WTC11 (cell line): Measurements from ENCODE around the gene TRAIP. TPM values are rescaled to one million over a fixed set of nuclear protein-coding genes. Genes with fewer than 3 reads are reported as not detected.

Experiments used
- ATAC-seq: fragments of 200-7000 bp; cut with Tn5 transposase; 2 replicates; pipeline ENCODE4 v1.10.0; 2021; ENCODE audit warnings: mild to moderate bottlenecking, moderate library complexity
- CTCF ChIA-PET: fragments of 300-600 bp; sonication (Branson Sonifier 250); formaldehyde crosslinking; loops from one replicate; lab custom pipeline; 2021; ENCODE audit warnings: antibody characterized with exemption; lab: Charles Lee
- POLR2A ChIA-PET: fragments of 350-600 bp; sonication (Branson Sonifier 250); formaldehyde crosslinking; loops from one replicate; lab custom pipeline; 2021; ENCODE audit warnings: antibody characterized with exemption; lab: Charles Lee
- DNase-seq: peaks from one replicate; pipeline ENCODE4 v3.0.0; 2021; ENCODE audit warnings: low spot score
- H3K27ac Mint-ChIP-seq: 2 replicates; pipeline ENCODE4 v1.8.0; 2021; ENCODE audit warnings: mixed read lengths
- H3K27me3 Mint-ChIP-seq: 2 replicates; pipeline ENCODE4 v1.8.0; 2021; ENCODE audit warnings: low read depth, mild to moderate bottlenecking, moderate library complexity, mixed read lengths
- H3K36me3 Mint-ChIP-seq: 2 replicates; pipeline ENCODE4 v1.8.0; 2021; ENCODE audit warnings: mixed read lengths
- H3K4me1 Mint-ChIP-seq: 2 replicates; pipeline ENCODE4 v1.8.0; 2022; ENCODE audit warnings: mixed read lengths
- H3K4me3 Mint-ChIP-seq: 2 replicates; pipeline ENCODE4 v1.8.0; 2021; ENCODE audit warnings: mild to moderate bottlenecking, moderate library complexity, mixed read lengths
- H3K9me3 Mint-ChIP-seq: 2 replicates; pipeline ENCODE4 v1.8.0; 2021; ENCODE audit warnings: mixed read lengths
- ATF6 ChIP-seq: sonication (generic); formaldehyde crosslinking; IDR thresholded peaks from 2 replicates; pipeline ENCODE4 v1.8.1; 2023; ENCODE audit warnings: mild to moderate bottlenecking, missing genetic modification reagents
- CREB1 ChIP-seq: sonication (generic); formaldehyde crosslinking; IDR thresholded peaks from 2 replicates; pipeline ENCODE4 v1.8.0; 2023; ENCODE audit warnings: mild to moderate bottlenecking, missing genetic modification reagents
- EMX1 ChIP-seq: fragments of 250-450 bp; sonication (Bioruptor Pico); IDR thresholded peaks from 2 replicates; pipeline ENCODE4 v1.8.0; 2021; ENCODE audit warnings: mild to moderate bottlenecking
- ESRRA ChIP-seq: sonication (generic); formaldehyde crosslinking; IDR thresholded peaks from 2 replicates; pipeline ENCODE4 v1.8.1; 2022; ENCODE audit warnings: mild to moderate bottlenecking, missing genetic modification reagents, borderline replicate concordance
- FOXP1 ChIP-seq: sonication (generic); formaldehyde crosslinking; IDR thresholded peaks from 2 replicates; pipeline ENCODE4 v1.8.0; 2022; ENCODE audit warnings: missing genetic modification reagents, mild to moderate bottlenecking, moderate library complexity, borderline replicate concordance
- GABPB1 ChIP-seq: sonication (generic); formaldehyde crosslinking; IDR thresholded peaks from 2 replicates; pipeline ENCODE4 v1.8.1; 2023; ENCODE audit warnings: mild to moderate bottlenecking, missing genetic modification reagents
- MXD4 ChIP-seq: fragments of 250-450 bp; sonication (Bioruptor Pico); IDR thresholded peaks from 2 replicates; pipeline ENCODE4 v1.8.0; 2021; ENCODE audit warnings: mild to moderate bottlenecking, moderate library complexity, borderline replicate concordance
- RORB ChIP-seq: fragments of 250-450 bp; sonication (Bioruptor Pico); IDR thresholded peaks from 2 replicates; pipeline ENCODE4 v1.9.0; 2021; ENCODE audit warnings: mild to moderate bottlenecking
- SMAD3 ChIP-seq: sonication (generic); formaldehyde crosslinking; IDR thresholded peaks from 2 replicates; pipeline ENCODE4 v1.8.0; 2022; ENCODE audit warnings: missing genetic modification reagents, mild to moderate bottlenecking, borderline replicate concordance
- SMAD4 ChIP-seq: sonication (generic); formaldehyde crosslinking; IDR thresholded peaks from 2 replicates; pipeline ENCODE4 v1.8.0; 2022; ENCODE audit warnings: mild to moderate bottlenecking, missing genetic modification reagents
- TCF7 ChIP-seq: sonication (generic); formaldehyde crosslinking; IDR thresholded peaks from 2 replicates; pipeline ENCODE4 v1.8.0; 2022; ENCODE audit warnings: mild to moderate bottlenecking, low read depth, missing genetic modification reagents, moderate library complexity
- ZMAT4 ChIP-seq: fragments of 250-450 bp; sonication (Bioruptor Pico); IDR thresholded peaks from 2 replicates; pipeline ENCODE4 v1.9.0; 2021; ENCODE audit warnings: mild to moderate bottlenecking
- ZNF263 ChIP-seq: sonication (generic); formaldehyde crosslinking; IDR thresholded peaks from 2 replicates; pipeline ENCODE4 v1.8.1; 2022; ENCODE audit warnings: low read depth, mild to moderate bottlenecking, moderate library complexity, missing genetic modification reagents
- ZNF425 ChIP-seq: fragments of 250-450 bp; sonication (Bioruptor Pico); conservative IDR thresholded peaks from 2 replicates; pipeline ENCODE4 v1.9.0; 2021; ENCODE audit warnings: mild to moderate bottlenecking
- ZNF671 ChIP-seq: fragments of 250-450 bp; sonication (Bioruptor Pico); IDR thresholded peaks from 2 replicates; pipeline ENCODE4 v1.8.0; 2021; ENCODE audit warnings: mild to moderate bottlenecking
- total RNA-seq: library from RNA; stranded (reverse); gene quantifications from 3 replicates; pipeline ENCODE4 v1.2.3, GENCODE V29; 2021
- TF ChIP-seq, protein P1 (sequence below): sonication (generic); formaldehyde crosslinking; IDR thresholded peaks from 2 replicates; pipeline ENCODE4 v1.8.0; 2022; ENCODE audit warnings: mild to moderate bottlenecking, missing genetic modification reagents
- TF ChIP-seq, protein P2 (sequence below): fragments of 250-450 bp; sonication (Bioruptor Pico); IDR thresholded peaks from 2 replicates; pipeline ENCODE4 v1.8.0; 2021; ENCODE audit warnings: mild to moderate bottlenecking
- TF ChIP-seq, protein P3 (sequence below): sonication (generic); formaldehyde crosslinking; IDR thresholded peaks from 2 replicates; pipeline ENCODE4 v1.8.0; 2023; ENCODE audit warnings: missing genetic modification reagents
- TF ChIP-seq, protein P4 (sequence below): sonication (generic); formaldehyde crosslinking; IDR thresholded peaks from 2 replicates; pipeline ENCODE4 v1.8.1; 2022; ENCODE audit warnings: mild to moderate bottlenecking, missing genetic modification reagents, moderate library complexity, borderline replicate concordance
- TF ChIP-seq, protein P5 (sequence below): sonication (generic); formaldehyde crosslinking; IDR thresholded peaks from 2 replicates; pipeline ENCODE4 v1.8.0; 2023; ENCODE audit warnings: mild to moderate bottlenecking, missing genetic modification reagents
- TF ChIP-seq, protein P6 (sequence below): fragments of 250-450 bp; sonication (Bioruptor Pico); IDR thresholded peaks from 2 replicates; pipeline ENCODE4 v1.9.0; 2021; ENCODE audit warnings: moderate library complexity, mild to moderate bottlenecking, inconsistent platforms, borderline replicate concordance
- TF ChIP-seq, protein P7 (sequence below): fragments of 200-600 bp; IDR thresholded peaks from 2 replicates; pipeline ENCODE4 v1.8.0; 2022; ENCODE audit warnings: antibody characterized with exemption

TRAIP gene
- total RNA-seq, 1 experiment from 2014 or later, result 25.9 TPM

DNA sequence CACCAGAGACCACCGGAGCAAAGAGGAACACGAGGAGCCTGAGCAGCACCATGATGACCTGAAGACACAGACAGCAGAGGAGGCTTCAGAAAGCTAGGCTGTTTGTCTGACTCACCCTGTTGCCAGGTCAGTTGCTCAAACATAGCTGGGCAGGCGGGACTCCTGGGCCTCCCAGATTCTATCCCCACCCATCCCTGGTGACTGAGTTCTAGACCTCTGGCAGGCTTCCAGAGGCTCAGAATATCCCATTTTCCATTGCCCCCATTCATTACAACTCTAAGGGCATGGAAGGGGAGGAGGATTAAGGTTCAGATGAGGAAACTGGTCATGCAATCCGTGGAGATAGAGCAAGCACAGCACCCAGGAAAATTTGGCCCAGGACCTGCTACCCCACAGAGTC is 56.6 kb downstream of the TRAIP start, which contains the start of gene CDHR4 (continued):
- TF ChIP-seq, protein P1, sequence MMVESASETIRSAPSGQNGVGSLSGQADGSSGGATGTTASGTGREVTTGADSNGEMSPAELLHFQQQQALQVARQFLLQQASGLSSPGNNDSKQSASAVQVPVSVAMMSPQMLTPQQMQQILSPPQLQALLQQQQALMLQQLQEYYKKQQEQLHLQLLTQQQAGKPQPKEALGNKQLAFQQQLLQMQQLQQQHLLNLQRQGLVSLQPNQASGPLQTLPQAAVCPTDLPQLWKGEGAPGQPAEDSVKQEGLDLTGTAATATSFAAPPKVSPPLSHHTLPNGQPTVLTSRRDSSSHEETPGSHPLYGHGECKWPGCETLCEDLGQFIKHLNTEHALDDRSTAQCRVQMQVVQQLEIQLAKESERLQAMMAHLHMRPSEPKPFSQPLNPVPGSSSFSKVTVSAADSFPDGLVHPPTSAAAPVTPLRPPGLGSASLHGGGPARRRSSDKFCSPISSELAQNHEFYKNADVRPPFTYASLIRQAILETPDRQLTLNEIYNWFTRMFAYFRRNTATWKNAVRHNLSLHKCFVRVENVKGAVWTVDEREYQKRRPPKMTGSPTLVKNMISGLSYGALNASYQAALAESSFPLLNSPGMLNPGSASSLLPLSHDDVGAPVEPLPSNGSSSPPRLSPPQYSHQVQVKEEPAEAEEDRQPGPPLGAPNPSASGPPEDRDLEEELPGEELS (CRISPR knock-in tag), result no peak
- no peak for TF ChIP-seq ZMAT4 (CRISPR knock-in tag)
- TF ChIP-seq SMAD3 (CRISPR knock-in tag), result no peak
- TF ChIP-seq, protein P2, sequence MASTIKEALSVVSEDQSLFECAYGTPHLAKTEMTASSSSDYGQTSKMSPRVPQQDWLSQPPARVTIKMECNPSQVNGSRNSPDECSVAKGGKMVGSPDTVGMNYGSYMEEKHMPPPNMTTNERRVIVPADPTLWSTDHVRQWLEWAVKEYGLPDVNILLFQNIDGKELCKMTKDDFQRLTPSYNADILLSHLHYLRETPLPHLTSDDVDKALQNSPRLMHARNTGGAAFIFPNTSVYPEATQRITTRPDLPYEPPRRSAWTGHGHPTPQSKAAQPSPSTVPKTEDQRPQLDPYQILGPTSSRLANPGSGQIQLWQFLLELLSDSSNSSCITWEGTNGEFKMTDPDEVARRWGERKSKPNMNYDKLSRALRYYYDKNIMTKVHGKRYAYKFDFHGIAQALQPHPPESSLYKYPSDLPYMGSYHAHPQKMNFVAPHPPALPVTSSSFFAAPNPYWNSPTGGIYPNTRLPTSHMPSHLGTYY, result no peak
- TF ChIP-seq RORB, result no peak
- TF ChIP-seq, protein P3, sequence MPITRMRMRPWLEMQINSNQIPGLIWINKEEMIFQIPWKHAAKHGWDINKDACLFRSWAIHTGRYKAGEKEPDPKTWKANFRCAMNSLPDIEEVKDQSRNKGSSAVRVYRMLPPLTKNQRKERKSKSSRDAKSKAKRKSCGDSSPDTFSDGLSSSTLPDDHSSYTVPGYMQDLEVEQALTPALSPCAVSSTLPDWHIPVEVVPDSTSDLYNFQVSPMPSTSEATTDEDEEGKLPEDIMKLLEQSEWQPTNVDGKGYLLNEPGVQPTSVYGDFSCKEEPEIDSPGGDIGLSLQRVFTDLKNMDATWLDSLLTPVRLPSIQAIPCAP (CRISPR knock-in tag), result no peak
- no peak for TF ChIP-seq ZNF671 (CRISPR knock-in tag)
- no peak for TF ChIP-seq EMX1 (CRISPR knock-in tag)
- TF ChIP-seq SMAD4 (CRISPR knock-in tag), result no peak
- no peak for TF ChIP-seq ZNF425

DNA sequence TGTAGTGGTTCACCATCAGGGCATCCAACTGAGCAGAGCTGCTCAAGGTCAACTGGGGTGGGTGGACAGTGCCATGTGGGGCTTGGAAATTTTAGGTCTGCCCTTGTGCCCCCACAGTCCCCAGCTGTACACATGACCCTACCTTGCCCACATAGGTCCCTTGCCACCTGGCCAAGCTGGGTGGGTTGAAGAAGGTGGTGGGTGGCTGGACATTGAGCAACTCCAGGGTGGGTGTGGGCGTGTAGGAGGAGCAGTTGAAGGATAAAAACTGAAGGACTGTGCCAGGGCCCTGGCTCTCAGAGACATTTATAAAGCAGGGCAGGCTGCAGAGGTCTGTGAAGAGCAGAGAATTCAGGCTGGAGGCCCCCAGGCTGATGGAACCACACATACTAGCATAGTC is 57.3 kb downstream of the TRAIP start:
- Mint-ChIP-seq H3K4me3 (no peak overlapping the region), H3K27ac (no peak overlapping the region), H3K27me3 (peaks cover 31% of the 10 kb centered on the region), H3K36me3 (no peaks in the 10 kb centered on the region), H3K9me3 (no peaks in the 10 kb centered on the region), H3K4me1 (peaks cover 10% of the 10 kb centered on the region)
- CTCF ChIA-PET, result interaction anchor here (1.0 to 1.3 kb wide), 2 partner anchors 40 to 111 kb away, joined by 3 to 4 read pairs; no protein-coding TSS in a partner anchor
- POLR2A ChIA-PET, result no interaction called here
- DNase-seq, result no peak
- no peak for ATAC-seq
- TF ChIP-seq TCF7 (CRISPR knock-in tag) (no peak), ESRRA (no peak), ZNF263 (no peak), CREB1 (CRISPR knock-in tag) (no peak), GABPB1 (CRISPR knock-in tag) (no peak), ATF6 (no peak), MXD4 (CRISPR knock-in tag) (no peak), FOXP1 (CRISPR knock-in tag) (no peak)
- TF ChIP-seq, protein P4, sequence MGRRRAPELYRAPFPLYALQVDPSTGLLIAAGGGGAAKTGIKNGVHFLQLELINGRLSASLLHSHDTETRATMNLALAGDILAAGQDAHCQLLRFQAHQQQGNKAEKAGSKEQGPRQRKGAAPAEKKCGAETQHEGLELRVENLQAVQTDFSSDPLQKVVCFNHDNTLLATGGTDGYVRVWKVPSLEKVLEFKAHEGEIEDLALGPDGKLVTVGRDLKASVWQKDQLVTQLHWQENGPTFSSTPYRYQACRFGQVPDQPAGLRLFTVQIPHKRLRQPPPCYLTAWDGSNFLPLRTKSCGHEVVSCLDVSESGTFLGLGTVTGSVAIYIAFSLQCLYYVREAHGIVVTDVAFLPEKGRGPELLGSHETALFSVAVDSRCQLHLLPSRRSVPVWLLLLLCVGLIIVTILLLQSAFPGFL (CRISPR knock-in tag), result no peak
- TF ChIP-seq, protein P5, sequence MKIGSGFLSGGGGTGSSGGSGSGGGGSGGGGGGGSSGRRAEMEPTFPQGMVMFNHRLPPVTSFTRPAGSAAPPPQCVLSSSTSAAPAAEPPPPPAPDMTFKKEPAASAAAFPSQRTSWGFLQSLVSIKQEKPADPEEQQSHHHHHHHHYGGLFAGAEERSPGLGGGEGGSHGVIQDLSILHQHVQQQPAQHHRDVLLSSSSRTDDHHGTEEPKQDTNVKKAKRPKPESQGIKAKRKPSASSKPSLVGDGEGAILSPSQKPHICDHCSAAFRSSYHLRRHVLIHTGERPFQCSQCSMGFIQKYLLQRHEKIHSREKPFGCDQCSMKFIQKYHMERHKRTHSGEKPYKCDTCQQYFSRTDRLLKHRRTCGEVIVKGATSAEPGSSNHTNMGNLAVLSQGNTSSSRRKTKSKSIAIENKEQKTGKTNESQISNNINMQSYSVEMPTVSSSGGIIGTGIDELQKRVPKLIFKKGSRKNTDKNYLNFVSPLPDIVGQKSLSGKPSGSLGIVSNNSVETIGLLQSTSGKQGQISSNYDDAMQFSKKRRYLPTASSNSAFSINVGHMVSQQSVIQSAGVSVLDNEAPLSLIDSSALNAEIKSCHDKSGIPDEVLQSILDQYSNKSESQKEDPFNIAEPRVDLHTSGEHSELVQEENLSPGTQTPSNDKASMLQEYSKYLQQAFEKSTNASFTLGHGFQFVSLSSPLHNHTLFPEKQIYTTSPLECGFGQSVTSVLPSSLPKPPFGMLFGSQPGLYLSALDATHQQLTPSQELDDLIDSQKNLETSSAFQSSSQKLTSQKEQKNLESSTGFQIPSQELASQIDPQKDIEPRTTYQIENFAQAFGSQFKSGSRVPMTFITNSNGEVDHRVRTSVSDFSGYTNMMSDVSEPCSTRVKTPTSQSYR, result no peak
- TF ChIP-seq, protein P6, sequence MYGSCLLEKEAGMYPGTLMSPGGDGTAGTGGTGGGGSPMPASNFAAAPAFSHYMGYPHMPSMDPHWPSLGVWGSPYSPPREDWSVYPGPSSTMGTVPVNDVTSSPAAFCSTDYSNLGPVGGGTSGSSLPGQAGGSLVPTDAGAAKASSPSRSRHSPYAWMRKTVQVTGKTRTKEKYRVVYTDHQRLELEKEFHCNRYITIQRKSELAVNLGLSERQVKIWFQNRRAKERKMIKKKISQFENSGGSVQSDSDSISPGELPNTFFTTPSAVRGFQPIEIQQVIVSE (CRISPR knock-in tag), result no peak
- TF ChIP-seq, protein P7, sequence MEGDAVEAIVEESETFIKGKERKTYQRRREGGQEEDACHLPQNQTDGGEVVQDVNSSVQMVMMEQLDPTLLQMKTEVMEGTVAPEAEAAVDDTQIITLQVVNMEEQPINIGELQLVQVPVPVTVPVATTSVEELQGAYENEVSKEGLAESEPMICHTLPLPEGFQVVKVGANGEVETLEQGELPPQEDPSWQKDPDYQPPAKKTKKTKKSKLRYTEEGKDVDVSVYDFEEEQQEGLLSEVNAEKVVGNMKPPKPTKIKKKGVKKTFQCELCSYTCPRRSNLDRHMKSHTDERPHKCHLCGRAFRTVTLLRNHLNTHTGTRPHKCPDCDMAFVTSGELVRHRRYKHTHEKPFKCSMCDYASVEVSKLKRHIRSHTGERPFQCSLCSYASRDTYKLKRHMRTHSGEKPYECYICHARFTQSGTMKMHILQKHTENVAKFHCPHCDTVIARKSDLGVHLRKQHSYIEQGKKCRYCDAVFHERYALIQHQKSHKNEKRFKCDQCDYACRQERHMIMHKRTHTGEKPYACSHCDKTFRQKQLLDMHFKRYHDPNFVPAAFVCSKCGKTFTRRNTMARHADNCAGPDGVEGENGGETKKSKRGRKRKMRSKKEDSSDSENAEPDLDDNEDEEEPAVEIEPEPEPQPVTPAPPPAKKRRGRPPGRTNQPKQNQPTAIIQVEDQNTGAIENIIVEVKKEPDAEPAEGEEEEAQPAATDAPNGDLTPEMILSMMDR, result no peak
